Nephron (organoid): Measurements from ENCODE around the gene GPR183.

Experiments
- H3K27ac Mint-ChIP-seq, 3 experiments: 2 replicates each; pipeline ENCODE4 v1.8.0; 2020; ENCODE audit warnings: mixed read lengths in 3 of 3, mild to moderate bottlenecking in 2 of 3, moderate library complexity in 1 of 3
- H3K27me3 Mint-ChIP-seq: 2 replicates; pipeline ENCODE4 v1.8.0; 2021; ENCODE audit warnings: low read depth, mild to moderate bottlenecking, moderate library complexity, mixed read lengths
- H3K36me3 Mint-ChIP-seq: 2 replicates; pipeline ENCODE4 v1.8.0; 2020; ENCODE audit warnings: low read depth, mixed read lengths
- H3K4me1 Mint-ChIP-seq: 2 replicates; pipeline ENCODE4 v1.8.0; 2020; ENCODE audit warnings: mixed read lengths
- H3K4me3 Mint-ChIP-seq, 3 experiments: 2 replicates each; pipeline ENCODE4 v1.8.0; 2020; ENCODE audit warnings: mild to moderate bottlenecking in 3 of 3, mixed read lengths in 3 of 3, moderate library complexity in 2 of 3
- H3K9me3 Mint-ChIP-seq: 2 replicates; pipeline ENCODE4 v1.8.0; 2020; ENCODE audit warnings: mixed read lengths
- TF ChIP-seq, protein P1 (sequence below), 3 experiments: fragments of 200-600 bp; sonication (generic); IDR thresholded peaks; one replicate each; pipeline ENCODE4 v1.5.0; 2021; ENCODE audit warnings: antibody characterized with exemption in 3 of 3; ENCODE audit not compliant: unreplicated experiment in 3 of 3

GPR183 gene

DNA sequence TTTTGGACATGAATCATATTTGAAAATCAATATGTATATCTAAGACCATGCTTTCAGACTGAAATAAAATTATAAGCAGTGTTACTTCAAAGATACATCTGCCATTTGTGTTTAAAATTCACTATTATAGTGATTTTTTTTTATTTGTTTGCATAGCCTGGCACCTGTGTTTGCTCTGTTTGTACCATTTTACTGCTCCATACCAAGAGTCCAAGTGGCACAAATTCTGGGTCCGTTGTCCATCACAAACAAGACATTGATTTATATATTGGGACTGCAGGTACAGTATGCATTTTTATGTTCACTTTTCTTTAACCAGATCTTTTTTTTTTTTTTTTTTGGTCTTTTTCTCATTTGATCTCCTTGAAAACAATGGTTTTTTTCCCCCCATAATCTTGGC lies 6.7 kb upstream of the GPR183 start:
- peaks cover 27% of the 10 kb centered on the region for H3K4me1 Mint-ChIP-seq
- H3K4me3 Mint-ChIP-seq, result no peak overlapping the region
- peaks cover 38% of the 10 kb centered on the region for H3K36me3 Mint-ChIP-seq
- H3K9me3 Mint-ChIP-seq, result no peaks in the 10 kb centered on the region
- no peak overlapping the region for H3K27ac Mint-ChIP-seq
- H3K27me3 Mint-ChIP-seq, result no peaks in the 10 kb centered on the region
- TF ChIP-seq, protein P1, sequence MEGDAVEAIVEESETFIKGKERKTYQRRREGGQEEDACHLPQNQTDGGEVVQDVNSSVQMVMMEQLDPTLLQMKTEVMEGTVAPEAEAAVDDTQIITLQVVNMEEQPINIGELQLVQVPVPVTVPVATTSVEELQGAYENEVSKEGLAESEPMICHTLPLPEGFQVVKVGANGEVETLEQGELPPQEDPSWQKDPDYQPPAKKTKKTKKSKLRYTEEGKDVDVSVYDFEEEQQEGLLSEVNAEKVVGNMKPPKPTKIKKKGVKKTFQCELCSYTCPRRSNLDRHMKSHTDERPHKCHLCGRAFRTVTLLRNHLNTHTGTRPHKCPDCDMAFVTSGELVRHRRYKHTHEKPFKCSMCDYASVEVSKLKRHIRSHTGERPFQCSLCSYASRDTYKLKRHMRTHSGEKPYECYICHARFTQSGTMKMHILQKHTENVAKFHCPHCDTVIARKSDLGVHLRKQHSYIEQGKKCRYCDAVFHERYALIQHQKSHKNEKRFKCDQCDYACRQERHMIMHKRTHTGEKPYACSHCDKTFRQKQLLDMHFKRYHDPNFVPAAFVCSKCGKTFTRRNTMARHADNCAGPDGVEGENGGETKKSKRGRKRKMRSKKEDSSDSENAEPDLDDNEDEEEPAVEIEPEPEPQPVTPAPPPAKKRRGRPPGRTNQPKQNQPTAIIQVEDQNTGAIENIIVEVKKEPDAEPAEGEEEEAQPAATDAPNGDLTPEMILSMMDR (IDR thresholded peaks at IDR 0.05; ENCODE audit: unreplicated experiment in 3 of 3), result no peak

DNA sequence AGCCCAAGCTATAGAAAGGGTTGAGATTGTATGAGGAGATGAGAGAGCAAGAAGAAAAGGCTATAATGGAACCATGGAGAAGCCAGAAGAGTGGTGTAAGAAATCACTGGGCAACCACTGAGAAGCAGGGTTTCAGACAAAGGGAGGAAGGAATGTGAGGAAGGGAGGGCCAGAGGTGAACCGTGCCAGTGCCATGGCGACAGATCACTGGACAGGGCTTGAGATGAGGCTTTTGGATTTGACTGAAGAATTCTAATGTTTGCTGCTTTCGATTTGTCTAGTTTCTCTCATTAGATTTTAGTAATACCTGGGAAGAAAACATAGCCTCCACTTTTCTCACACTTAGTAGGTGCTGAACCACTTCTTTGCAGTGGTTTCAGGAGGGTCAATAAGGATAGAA lies 6.3 kb upstream of the GPR183 start:
- H3K27ac Mint-ChIP-seq, result no peak overlapping the region
- H3K4me3 Mint-ChIP-seq, result no peak overlapping the region
- H3K27me3 Mint-ChIP-seq, result no peaks in the 10 kb centered on the region
- TF ChIP-seq, protein P1 (IDR thresholded peaks at IDR 0.05; ENCODE audit: unreplicated experiment in 3 of 3), result no peak
- no peaks in the 10 kb centered on the region for H3K9me3 Mint-ChIP-seq
- H3K4me1 Mint-ChIP-seq, result peaks cover 30% of the 10 kb centered on the region
- H3K36me3 Mint-ChIP-seq, result peaks cover 42% of the 10 kb centered on the region

DNA sequence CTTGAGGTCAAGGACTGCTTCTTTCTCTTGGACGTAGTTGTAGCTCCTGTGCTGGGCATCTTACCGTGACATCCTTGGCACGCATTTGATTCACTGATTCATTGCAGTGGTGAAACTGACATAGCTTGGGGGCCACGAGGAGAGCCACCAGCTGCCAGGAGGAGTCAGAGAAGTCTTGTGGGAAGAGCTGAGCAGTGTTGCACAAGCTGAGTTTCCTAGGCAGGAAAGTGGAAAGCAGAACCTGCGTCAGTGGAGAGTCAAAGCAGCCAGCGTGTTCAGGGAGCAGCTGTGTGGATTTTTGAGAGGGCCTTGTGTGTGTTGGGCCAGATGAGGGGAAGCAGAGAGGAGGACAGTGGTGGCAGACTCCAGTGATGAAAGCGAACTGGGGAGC lies 5.3 kb upstream of the GPR183 start:
- H3K9me3 Mint-ChIP-seq, result no peaks in the 10 kb centered on the region
- peaks cover 40% of the 10 kb centered on the region for H3K4me1 Mint-ChIP-seq
- no peak overlapping the region for H3K27ac Mint-ChIP-seq
- TF ChIP-seq, protein P1 (IDR thresholded peaks at IDR 0.05; ENCODE audit: unreplicated experiment in 3 of 3), result no peak
- H3K4me3 Mint-ChIP-seq, result no peak overlapping the region
- peaks cover 3% of the 10 kb centered on the region for H3K27me3 Mint-ChIP-seq
- H3K36me3 Mint-ChIP-seq, result peaks cover 47% of the 10 kb centered on the region

DNA sequence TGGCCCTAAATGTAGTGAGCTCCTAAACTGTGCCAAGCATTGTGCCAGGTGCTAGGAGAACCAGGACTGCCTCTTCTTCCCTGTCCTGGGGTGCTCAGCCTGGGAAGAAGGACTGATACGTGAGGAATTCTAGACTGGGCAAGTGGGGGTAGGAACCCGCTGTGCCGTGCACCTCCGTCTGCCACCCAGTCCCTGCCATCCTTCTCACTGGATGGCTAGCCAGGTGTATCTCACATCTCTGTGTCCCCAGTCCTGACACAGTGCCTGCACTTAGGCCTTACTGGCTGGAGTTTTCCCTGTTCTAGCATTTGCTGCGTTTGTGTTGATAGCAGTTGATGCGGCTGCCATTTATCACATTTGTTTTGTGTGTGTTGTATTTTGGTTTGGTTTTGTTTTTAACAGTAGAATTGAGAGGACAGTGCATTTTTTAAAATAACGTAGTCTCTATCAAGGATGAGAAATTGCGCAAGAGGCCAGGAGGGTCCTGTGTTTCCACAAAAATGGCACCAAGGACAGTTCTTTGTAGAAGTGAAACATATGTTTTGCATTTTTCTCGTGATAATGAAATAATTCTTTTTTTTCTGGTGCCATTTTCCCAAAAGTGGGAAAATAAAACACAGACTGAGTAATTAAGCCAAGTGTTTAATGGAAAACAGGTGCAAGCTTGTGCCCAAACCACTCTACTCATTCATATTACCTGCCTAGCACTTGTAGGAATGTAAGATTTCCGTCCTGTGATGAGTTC lies 4.7 kb upstream of the GPR183 start:
- no peak overlapping the region for H3K27ac Mint-ChIP-seq
- TF ChIP-seq, protein P1 (IDR thresholded peaks at IDR 0.05; ENCODE audit: unreplicated experiment in 3 of 3), result no peak
- H3K4me1 Mint-ChIP-seq, result peaks cover 46% of the 10 kb centered on the region
- peaks cover 43% of the 10 kb centered on the region for H3K36me3 Mint-ChIP-seq
- no peaks in the 10 kb centered on the region for H3K9me3 Mint-ChIP-seq
- no peak overlapping the region for H3K4me3 Mint-ChIP-seq
- H3K27me3 Mint-ChIP-seq, result peaks cover 3% of the 10 kb centered on the region

DNA sequence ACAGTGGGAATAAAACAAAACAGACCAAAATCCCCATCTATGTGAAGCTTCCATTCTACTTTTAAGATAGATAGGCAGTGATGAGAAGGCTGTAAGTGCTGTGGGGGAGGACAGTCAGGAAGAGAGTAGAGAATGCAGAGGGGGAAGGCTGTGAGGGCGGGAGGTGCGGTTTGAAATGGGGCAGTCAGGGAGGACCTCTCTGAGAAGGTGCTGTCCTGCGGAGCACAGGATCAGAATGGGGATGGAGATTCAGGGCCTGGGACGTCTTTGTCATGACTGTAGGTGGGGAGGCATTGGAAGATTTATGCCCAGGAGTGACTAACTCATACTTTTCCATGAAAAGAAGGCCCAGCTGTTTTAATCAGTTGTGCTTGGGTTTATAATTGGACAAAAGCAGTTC lies 3.9 kb upstream of the GPR183 start:
- Mint-ChIP-seq H3K4me1 (peaks cover 53% of the 10 kb centered on the region), H3K27ac (peak overlapping the region in 2 of 3 experiments; percentile 10 to 29), H3K36me3 (peaks cover 36% of the 10 kb centered on the region), H3K4me3 (no peak overlapping the region), H3K9me3 (no peaks in the 10 kb centered on the region), H3K27me3 (peaks cover 3% of the 10 kb centered on the region)
- TF ChIP-seq, protein P1 (IDR thresholded peaks at IDR 0.05; ENCODE audit: unreplicated experiment in 3 of 3), result no peak
